KMS-11 (cell line): ENCODE results near the gene CAMK4.

Experiments used
- H2AFZ ChIP-seq: fragments of 200-600 bp; sonication (generic); 2 replicates; pipeline ENCODE4 v1.6.1; 2016; ENCODE audit warnings: antibody characterized with exemption, mixed run types, low read depth
- H3K27ac ChIP-seq: fragments of 200-600 bp; sonication (generic); 2 replicates; pipeline ENCODE4 v1.6.1; 2016; ENCODE audit warnings: mild to moderate bottlenecking, mixed run types
- H3K27me3 ChIP-seq: fragments of 200-600 bp; sonication (generic); 2 replicates; pipeline ENCODE4 v1.6.1; 2017; ENCODE audit warnings: mild to moderate bottlenecking, low read depth, mixed run types, moderate library complexity; ENCODE audit not compliant: insufficient read depth
- H3K36me3 ChIP-seq: fragments of 200-600 bp; sonication (generic); 2 replicates; pipeline ENCODE4 v1.6.1; 2017; ENCODE audit warnings: mild to moderate bottlenecking, mixed run types; ENCODE audit not compliant: insufficient read depth
- H3K4me1 ChIP-seq: fragments of 200-600 bp; sonication (generic); 2 replicates; pipeline ENCODE4 v1.6.1; 2016; ENCODE audit warnings: mild to moderate bottlenecking, low read depth, mixed run types; ENCODE audit not compliant: poor library complexity, severe bottlenecking
- H3K4me2 ChIP-seq: fragments of 200-600 bp; sonication (generic); 2 replicates; pipeline ENCODE4 v1.7.0; 2016; ENCODE audit warnings: mild to moderate bottlenecking, mixed run types
- H3K4me3 ChIP-seq: fragments of 200-600 bp; sonication (generic); IDR thresholded peaks from 2 replicates; pipeline ENCODE4 v1.6.1; 2017; ENCODE audit warnings: low read depth, low read length, mixed read lengths; ENCODE audit not compliant: insufficient read depth
- H3K79me2 ChIP-seq: fragments of 200-600 bp; sonication (generic); 2 replicates; pipeline ENCODE4 v1.6.1; 2016; ENCODE audit warnings: low read depth, mixed run types; ENCODE audit not compliant: insufficient read depth
- H3K9ac ChIP-seq: fragments of 200-600 bp; sonication (generic); 2 replicates; pipeline ENCODE4 v1.6.1; 2016; ENCODE audit warnings: mild to moderate bottlenecking, mixed run types
- H4K20me1 ChIP-seq: fragments of 200-600 bp; sonication (generic); 2 replicates; pipeline ENCODE4 v1.6.1; 2016; ENCODE audit warnings: mild to moderate bottlenecking, mixed run types; ENCODE audit not compliant: insufficient read depth
- CTCF ChIP-seq: fragments of 200-600 bp; sonication (generic); conservative IDR thresholded peaks from 2 replicates; pipeline ENCODE4 v1.6.1; 2017; ENCODE audit warnings: low read depth, mild to moderate bottlenecking, antibody characterized with exemption, low read length, moderate library complexity, mixed read lengths

The CAMK4 gene

GRCh38 chr5:111392181-111392580 lies 168.0 kb downstream of the CAMK4 start:
- no peak for TF ChIP-seq CTCF
- Histone ChIP-seq H2AFZ (no peak overlapping the region), H4K20me1 (no peaks in the 10 kb centered on the region), H3K36me3 (no peaks in the 10 kb centered on the region), H3K27ac (no peak overlapping the region), H3K79me2 (no peaks in the 10 kb centered on the region), H3K27me3 (no peaks in the 10 kb centered on the region), H3K4me2 (no peak overlapping the region), H3K9ac (no peak overlapping the region), H3K4me3 (no peak overlapping the region), H3K4me1 (no peaks in the 10 kb centered on the region)

GRCh38 chr5:111394586-111394985 lies 170.4 kb downstream of the CAMK4 start:
- no peak for TF ChIP-seq CTCF
- H3K9ac ChIP-seq, result no peak overlapping the region
- H3K27me3 ChIP-seq, result no peaks in the 10 kb centered on the region
- no peak overlapping the region for H3K4me3 ChIP-seq
- H3K4me2 ChIP-seq, result no peak overlapping the region
- H3K36me3 ChIP-seq, result no peaks in the 10 kb centered on the region
- no peaks in the 10 kb centered on the region for H4K20me1 ChIP-seq
- H3K27ac ChIP-seq, result no peak overlapping the region
- H2AFZ ChIP-seq, result no peak overlapping the region
- no peaks in the 10 kb centered on the region for H3K79me2 ChIP-seq
- H3K4me1 ChIP-seq, result no peaks in the 10 kb centered on the region

- TF ChIP-seq CTCF, result no peak
These were observed 173.8 kb downstream of the CAMK4 start for GRCh38 chr5:111398013-111398412.

GRCh38 chr5:111399113-111399512 lies 174.9 kb downstream of the CAMK4 start:
- no peak overlapping the region for H3K4me2 ChIP-seq
- no peaks in the 10 kb centered on the region for H3K79me2 ChIP-seq
- no peak overlapping the region for H3K9ac ChIP-seq
- no peaks in the 10 kb centered on the region for H3K27me3 ChIP-seq
- H3K4me1 ChIP-seq, result no peaks in the 10 kb centered on the region
- H3K27ac ChIP-seq, result no peak overlapping the region
- H3K4me3 ChIP-seq, result no peak overlapping the region
- no peak for TF ChIP-seq CTCF
- no peaks in the 10 kb centered on the region for H4K20me1 ChIP-seq
- no peaks in the 10 kb centered on the region for H3K36me3 ChIP-seq
- no peak overlapping the region for H2AFZ ChIP-seq

More at GRCh38 chr5:111398013-111398412, 173.8 kb downstream of the CAMK4 start:
- H3K27ac ChIP-seq, result no peak overlapping the region
- no peaks in the 10 kb centered on the region for H4K20me1 ChIP-seq
- H3K36me3 ChIP-seq, result no peaks in the 10 kb centered on the region
- H3K4me2 ChIP-seq, result no peak overlapping the region
- H3K4me1 ChIP-seq, result no peaks in the 10 kb centered on the region
- no peaks in the 10 kb centered on the region for H3K27me3 ChIP-seq
- no peak overlapping the region for H3K9ac ChIP-seq
- no peaks in the 10 kb centered on the region for H3K79me2 ChIP-seq
- no peak overlapping the region for H3K4me3 ChIP-seq
- H2AFZ ChIP-seq, result no peak overlapping the region

GRCh38 chr5:111401906-111402305 lies 177.7 kb downstream of the CAMK4 start:
- Histone ChIP-seq H3K36me3 (no peaks in the 10 kb centered on the region), H3K27me3 (no peaks in the 10 kb centered on the region), H3K4me1 (no peaks in the 10 kb centered on the region), H2AFZ (no peak overlapping the region), H3K4me3 (no peak overlapping the region), H3K9ac (no peak overlapping the region), H3K27ac (no peak overlapping the region), H4K20me1 (no peaks in the 10 kb centered on the region), H3K79me2 (no peaks in the 10 kb centered on the region), H3K4me2 (no peak overlapping the region)
- no peak for TF ChIP-seq CTCF
